HepG2 (cell line): ENCODE results near the gene GRK5. TPM values are rescaled to one million over a fixed set of nuclear protein-coding genes. Genes with fewer than 3 reads are reported as not detected.
A peak's percentile ranks its signal among the peaks of the same experiment; 100 is the strongest.

Experiments used
- ATAC-seq: fragments of 200-7000 bp; cut with Tn5 transposase; 3 replicates; pipeline ENCODE4 v1.9.1; 2020; ENCODE audit warnings: mild to moderate bottlenecking, moderate library complexity
- BruUV-seq: library from RNA; stranded (reverse); fragments of 400-500 nt; replicated peaks from 2 replicates; lab custom pipeline; 2021; lab: Mats Ljungman, UMichigan
- CTCF ChIA-PET: fragments of 300-600 bp; formaldehyde crosslinking; extraction: SDS; loops from one replicate; lab custom pipeline; 2021; ENCODE audit warnings: low total read pairs, inconsistent platforms, low intra/inter-chr PET ratio; lab: Yijun Ruan, JAX
- POLR2A ChIA-PET: fragments of 350-600 bp; sonication (Branson Sonifier 250); formaldehyde crosslinking; loops from one replicate; lab custom pipeline; 2020; ENCODE audit warnings: antibody characterized with exemption, inconsistent platforms; lab: Yijun Ruan, JAX
- DNase-seq: peaks from one replicate; pipeline ENCODE4 v3.0.0-alpha.2; 2015; ENCODE audit warnings: low spot score
- FAIRE-seq: peaks from 3 replicates; lab custom pipeline; 2011; peaks lifted over from hg19 to GRCh38; lab: Jason Lieb, UNC
- H2AFZ ChIP-seq: one replicate; pipeline ENCODE4 v1.6.1; 2011; ENCODE audit warnings: low read length, inconsistent platforms
- H3K27ac ChIP-seq: fragments of 300-600 bp; 3 replicates; pipeline ENCODE4 v1.8.0; 2011; ENCODE audit warnings: mixed run types, mild to moderate bottlenecking, mixed read lengths, low read length, inconsistent platforms; ENCODE audit not compliant: insufficient read depth; ENCODE audit errors: extremely low read length
- H3K27me3 ChIP-seq, 2 experiments: fragments of 200-600 bp in 1 of 2; 2 replicates in 1 of 2; 3 replicates in 1 of 2; pipeline versions ENCODE4 v1.6.0 to v1.8.0; 2011; ENCODE audit warnings: low read length in 2 of 2, mild to moderate bottlenecking in 2 of 2, moderate library complexity in 2 of 2, inconsistent platforms in 1 of 2; ENCODE audit not compliant: insufficient read depth in 2 of 2, control insufficient read depth in 1 of 2
- H3K36me3 ChIP-seq, 2 experiments: fragments of 200-600 bp in 1 of 2; replicated peaks in 1 of 2; 2 replicates in 1 of 2; 3 replicates in 1 of 2; pipeline versions ENCODE4 v1.5.1 to v1.8.0; 2011; ENCODE audit warnings: low read length in 2 of 2, inconsistent platforms in 1 of 2; ENCODE audit not compliant: insufficient read depth in 2 of 2, control insufficient read depth in 1 of 2
- H3K4me1 ChIP-seq: 2 replicates; pipeline ENCODE4 v1.5.1; 2012; ENCODE audit warnings: low read length, inconsistent platforms; ENCODE audit not compliant: insufficient read depth
- H3K4me2 ChIP-seq: 2 replicates; pipeline ENCODE4 v1.6.0; 2011; ENCODE audit warnings: low read depth, low read length, inconsistent platforms
- H3K4me3 ChIP-seq, 3 experiments: fragments of 200-600 bp in 1 of 3; sonication (generic), shearing (Covaris generic) in 1 of 3; replicated peaks in 1 of 3; 2 replicates each; pipeline ENCODE4 v1.5.1; 2011 to 2016; ENCODE audit warnings: low read length in 3 of 3, inconsistent platforms in 2 of 3, low read depth in 2 of 3, mild to moderate bottlenecking in 2 of 3, control low read depth in 1 of 3, mixed read lengths in 1 of 3; ENCODE audit not compliant: insufficient read depth in 1 of 3
- H3K79me2 ChIP-seq: one replicate; pipeline ENCODE4 v1.6.1; 2011; ENCODE audit warnings: low read length, inconsistent platforms; ENCODE audit not compliant: insufficient read depth
- H3K9ac ChIP-seq: 2 replicates; pipeline ENCODE4 v1.6.0; 2011; ENCODE audit warnings: mild to moderate bottlenecking, low read depth, low read length, inconsistent platforms; ENCODE audit not compliant: insufficient read depth
- H3K9me3 ChIP-seq: 2 replicates; pipeline ENCODE4 v1.5.1; 2012; ENCODE audit warnings: mild to moderate bottlenecking, low read length
- H4K20me1 ChIP-seq: 2 replicates; pipeline ENCODE4 v1.6.0; 2011; ENCODE audit warnings: inconsistent platforms, mild to moderate bottlenecking, low read length, moderate library complexity; ENCODE audit not compliant: insufficient read depth
- CBX1 ChIP-seq: IDR thresholded peaks from one replicate; pipeline ENCODE4 v1.6.1; 2016; ENCODE audit warnings: antibody characterized with exemption, low read depth
- DR1 ChIP-seq: sonication (generic); formaldehyde crosslinking; IDR thresholded peaks from 2 replicates; pipeline ENCODE4 v1.8.0; 2021; ENCODE audit warnings: mild to moderate bottlenecking, missing genetic modification reagents, inconsistent platforms
- PRMT3 ChIP-seq: sonication (generic); formaldehyde crosslinking; IDR thresholded peaks from 2 replicates; pipeline ENCODE4 v1.8.1; 2022; ENCODE audit warnings: low read depth, mild to moderate bottlenecking, moderate library complexity, missing genetic modification reagents, borderline replicate concordance
- ZNF564 ChIP-seq: sonication (generic); formaldehyde crosslinking; IDR thresholded peaks from 2 replicates; pipeline ENCODE4 v1.8.1; 2023; ENCODE audit warnings: mild to moderate bottlenecking, missing genetic modification reagents
- whole genome bisulfite sequencing: methylation state at CpG from one replicate; pipeline ENCODE4 v1.1.6; 2017; ENCODE audit warnings: low lambda C conversion rate; 5-methylcytosine and 5-hydroxymethylcytosine counted together
- in situ Hi-C: cut with HindIII; loops from 2 replicates; pipeline ENCODE4 v1.10.0; 2017; ENCODE audit warnings: low pct_unique_long_range_greater_than_20kb; ENCODE audit not compliant: extremely low pct_ligation_motif_present
- intact Hi-C: fragments of 100-400 bp; cut with micrococcal nuclease; formaldehyde crosslinking; loops from one replicate; pipeline ENCODE4 v1.10.0; 2022; ENCODE audit not compliant: unreplicated experiment
- polyA plus RNA-seq, 8 experiments: library from polyadenylated mRNA; depleted of rRNA in 3 of 8; stranded (reverse) in 7 of 8; unstranded in 1 of 8; fragments of >200 nt; fragmentation: Illumina TruSeq in 4 of 8; extraction: Trizol in 4 of 8; gene quantifications; 2 replicates each; pipeline versions ENCODE4 v1.2.1 to v1.2.3, GENCODE V29; 2011 to 2016; ENCODE audit warnings: low read depth in 4 of 8, missing spikeins in 1 of 8, mixed read lengths in 1 of 8; ENCODE audit not compliant: insufficient read depth in 1 of 8
- total RNA-seq, 5 experiments: library from RNA; depleted of rRNA; stranded (reverse); fragments of >200 nt; fragmentation: Illumina TruSeq; extraction: Trizol; gene quantifications; 2 replicates each; pipeline ENCODE4 v1.2.3, GENCODE V29; 2016; ENCODE audit warnings: low read depth in 1 of 5
- TF ChIP-seq, protein P1 (sequence below): sonication (generic); formaldehyde crosslinking; IDR thresholded peaks from 2 replicates; pipeline ENCODE4 v1.4.0; 2020; ENCODE audit warnings: mild to moderate bottlenecking, missing genetic modification reagents

The GRK5 gene
- total and polyA plus RNA-seq, 2 of the 13 experiments (the other 11 are each of a cell fraction or from before 2014, with no cell fraction given): 10.4 to 12.6 TPM

DNA sequence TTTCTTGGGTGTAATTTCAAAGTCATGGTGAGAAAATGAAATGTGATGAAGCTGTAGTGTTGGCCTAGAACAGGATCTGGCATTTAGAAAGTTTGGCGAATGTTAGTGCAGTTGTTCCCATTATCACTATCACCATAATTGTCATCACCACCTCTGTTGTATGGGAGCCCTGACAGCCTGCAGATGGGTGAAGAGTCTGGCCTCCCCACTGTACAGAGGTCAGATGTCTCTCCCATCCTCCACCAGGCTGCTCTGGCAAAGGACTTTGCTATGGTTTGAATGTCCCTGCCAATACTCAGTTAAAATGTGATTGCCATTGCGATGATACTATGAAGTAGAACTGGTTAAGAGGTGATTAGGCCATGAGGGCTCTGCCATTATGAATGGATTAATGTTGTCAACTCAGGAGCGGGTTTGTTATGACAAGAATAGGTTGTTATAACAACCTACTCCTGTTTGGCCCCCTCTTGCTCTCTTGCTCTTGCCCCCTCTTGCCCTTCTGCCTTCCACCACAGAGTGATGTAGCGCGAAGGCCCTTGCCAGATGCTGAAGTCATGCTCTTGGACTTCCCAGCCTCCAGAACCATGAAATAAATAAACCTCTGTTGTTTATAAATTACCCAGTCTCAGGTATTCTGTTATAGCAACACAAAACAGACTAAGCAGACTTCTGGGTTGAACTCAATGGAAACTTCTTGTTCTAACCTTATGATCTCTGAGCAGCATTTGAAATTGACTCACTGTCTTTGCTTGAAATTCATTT, 90.0 kb downstream of the GRK5 start:
- no peak overlapping the region for H3K27ac ChIP-seq
- ChIA-PET CTCF (no interaction called here), POLR2A (interaction anchor here (1.5 kb wide), 1 partner anchor 43 kb away, joined by 4 read pairs; no protein-coding TSS in a partner anchor)
- no TSS peak for BruUV-seq
- ATAC-seq (no peak), FAIRE-seq (no peak), DNase-seq (no peak)
- no peak overlapping the region for H3K9ac ChIP-seq
- peak; percentile 99 for TF ChIP-seq ZNF564 (CRISPR knock-in tag)
- no peak for TF ChIP-seq DR1 (CRISPR knock-in tag)
- TF ChIP-seq, protein P1, sequence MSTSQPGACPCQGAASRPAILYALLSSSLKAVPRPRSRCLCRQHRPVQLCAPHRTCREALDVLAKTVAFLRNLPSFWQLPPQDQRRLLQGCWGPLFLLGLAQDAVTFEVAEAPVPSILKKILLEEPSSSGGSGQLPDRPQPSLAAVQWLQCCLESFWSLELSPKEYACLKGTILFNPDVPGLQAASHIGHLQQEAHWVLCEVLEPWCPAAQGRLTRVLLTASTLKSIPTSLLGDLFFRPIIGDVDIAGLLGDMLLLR (CRISPR knock-in tag): no peak
- peaks cover 43% of the 10 kb centered on the region for H3K4me1 ChIP-seq
- H3K4me2 ChIP-seq: no peak overlapping the region
- peaks cover 0 to 3% of the 10 kb centered on the region in 2 experiments; a peak in 1 of 5 replicates for H3K36me3 ChIP-seq
- in situ Hi-C loops (no loop called here), intact Hi-C loops (no loop called here)
- WGBS: 96% methylated on average over 5 of the region's 5 CpGs
- H3K79me2 ChIP-seq: no peaks in the 10 kb centered on the region
- no peak overlapping the region for H2AFZ ChIP-seq
- peaks cover 4% of the 10 kb centered on the region; the same call in 1 of the 2 replicates for H3K9me3 ChIP-seq
- H4K20me1 ChIP-seq: no peaks in the 10 kb centered on the region
- no peak overlapping the region for H3K4me3 ChIP-seq
- no peaks in the 10 kb centered on the region for H3K27me3 ChIP-seq

- H3K4me3 ChIP-seq: no peak overlapping the region
- no peaks in the 10 kb centered on the region for H3K79me2 ChIP-seq
- WGBS: 83% methylated on average over 4 of the region's 4 CpGs
- FAIRE-seq (no peak), ATAC-seq (no peak), DNase-seq (no peak)
- no TSS peak for BruUV-seq
- H3K36me3 ChIP-seq: peaks cover 0 to 3% of the 10 kb centered on the region in 2 experiments; a peak in 1 of 5 replicates
- CTCF ChIA-PET: no interaction called here
- POLR2A ChIA-PET: no interaction called here
- TF ChIP-seq PRMT3 (CRISPR knock-in tag): no peak
- TF ChIP-seq CBX1: no peak
- no peaks in the 10 kb centered on the region for H4K20me1 ChIP-seq
- H3K27ac ChIP-seq: no peak overlapping the region
- H3K9me3 ChIP-seq: peaks cover 4% of the 10 kb centered on the region; the same call in 1 of the 2 replicates
- intact Hi-C loops (no loop called here), in situ Hi-C loops (no loop called here)
- H3K9ac ChIP-seq: no peak overlapping the region
- no peak overlapping the region for H3K4me2 ChIP-seq
- peaks cover 47% of the 10 kb centered on the region for H3K4me1 ChIP-seq
- H2AFZ ChIP-seq: no peak overlapping the region
- H3K27me3 ChIP-seq: no peaks in the 10 kb centered on the region
Measured at GRCh38 chr10:119298810-119299209, 91.4 kb downstream of the GRK5 start.
